Lung (tissue), 12 donors: Measurements from ENCODE around the gene PTPRN2. TPM values are rescaled to one million over a fixed set of nuclear protein-coding genes. Genes with fewer than 3 reads are reported as not detected.

Source experiments
- ATAC-seq: fragments of 200-7000 bp; cut with Tn5 transposase; one replicate; pipeline ENCODE4 v1.9.1; 2020; ENCODE audit warnings: moderate number of reproducible peaks; ENCODE audit not compliant: insufficient read depth, low FRiP score
- DNase-seq, 3 donors: peaks; one replicate each; pipeline ENCODE4 v3.0.0-alpha.2; 2013 to 2017
- H3K27ac ChIP-seq, 2 donors: one replicate each; pipeline ENCODE4 v1.5.1; 2013; ENCODE audit warnings: mild to moderate bottlenecking in 2 of 2, moderate library complexity in 2 of 2, control low read depth in 1 of 2, inconsistent platforms in 1 of 2, low read depth in 1 of 2, low read length in 1 of 2
- H3K27me3 ChIP-seq, 3 donors: one replicate each; pipeline ENCODE4 v1.5.1; 2013; ENCODE audit warnings: low read length in 2 of 3; ENCODE audit not compliant: control insufficient read depth in 3 of 3, insufficient read depth in 3 of 3
- H3K36me3 ChIP-seq, 4 donors: one replicate each; pipeline ENCODE4 v1.5.1; 2013; ENCODE audit warnings: low read length in 4 of 4, mild to moderate bottlenecking in 1 of 4, moderate library complexity in 1 of 4; ENCODE audit not compliant: control insufficient read depth in 4 of 4, insufficient read depth in 4 of 4
- H3K4me1 ChIP-seq, 5 donors: one replicate each; pipeline ENCODE4 v1.5.1; 2013; ENCODE audit warnings: low read length in 5 of 5, mild to moderate bottlenecking in 2 of 5, moderate library complexity in 1 of 5; ENCODE audit not compliant: control insufficient read depth in 5 of 5, insufficient read depth in 5 of 5
- H3K4me3 ChIP-seq: one replicate; pipeline ENCODE4 v1.5.1; 2013; ENCODE audit warnings: mild to moderate bottlenecking, control low read depth, moderate library complexity
- H3K9ac ChIP-seq, 2 donors: one replicate each; pipeline ENCODE4 v1.5.1; 2013; ENCODE audit warnings: low read length in 2 of 2, control low read depth in 1 of 2; ENCODE audit not compliant: insufficient read depth in 1 of 2
- H3K9me3 ChIP-seq, 4 donors: one replicate each; pipeline ENCODE4 v1.5.1; 2013; ENCODE audit warnings: low read length in 3 of 4, mild to moderate bottlenecking in 1 of 4, moderate library complexity in 1 of 4; ENCODE audit not compliant: control insufficient read depth in 4 of 4, insufficient read depth in 3 of 4
- WGBS, 2 donors: extraction: QIAGEN DNeasy Blood & Tissue Kit; methylation state at CpG; one replicate each; pipeline ENCODE4 v1.1.7; 2013; 5-methylcytosine and 5-hydroxymethylcytosine counted together
- polyA plus RNA-seq, 2 donors: library from polyadenylated mRNA; stranded (reverse); fragments of 200-250 nt; gene quantifications; one replicate each; pipeline ENCODE4 v1.2.1, GENCODE V29; 2013
- total RNA-seq, 2 donors: library from RNA; depleted of rRNA in 1 of 2; stranded (reverse); fragments of >200 nt in 1 of 2; gene quantifications; one replicate each; pipeline ENCODE4 v1.2.1, GENCODE V29; 2014 to 2021
- TF ChIP-seq, protein P1 (sequence below): IDR thresholded peaks from 2 replicates; pipeline ENCODE4 v1.5.1; 2012; ENCODE audit warnings: mild to moderate bottlenecking; ENCODE audit errors: control extremely low read depth, extremely low read depth
- donor health status: control.
- donor health status: control.
- donor health status: Bipolar disorder and iron deficiency.
- donor health status: healthy.
- donor health status: DM: yes; HTN: yes; CAD: no.

The PTPRN2 gene
- total and polyA plus RNA-seq, 4 donors = 2.1 to 7.4 (median 4.4) TPM

DNA sequence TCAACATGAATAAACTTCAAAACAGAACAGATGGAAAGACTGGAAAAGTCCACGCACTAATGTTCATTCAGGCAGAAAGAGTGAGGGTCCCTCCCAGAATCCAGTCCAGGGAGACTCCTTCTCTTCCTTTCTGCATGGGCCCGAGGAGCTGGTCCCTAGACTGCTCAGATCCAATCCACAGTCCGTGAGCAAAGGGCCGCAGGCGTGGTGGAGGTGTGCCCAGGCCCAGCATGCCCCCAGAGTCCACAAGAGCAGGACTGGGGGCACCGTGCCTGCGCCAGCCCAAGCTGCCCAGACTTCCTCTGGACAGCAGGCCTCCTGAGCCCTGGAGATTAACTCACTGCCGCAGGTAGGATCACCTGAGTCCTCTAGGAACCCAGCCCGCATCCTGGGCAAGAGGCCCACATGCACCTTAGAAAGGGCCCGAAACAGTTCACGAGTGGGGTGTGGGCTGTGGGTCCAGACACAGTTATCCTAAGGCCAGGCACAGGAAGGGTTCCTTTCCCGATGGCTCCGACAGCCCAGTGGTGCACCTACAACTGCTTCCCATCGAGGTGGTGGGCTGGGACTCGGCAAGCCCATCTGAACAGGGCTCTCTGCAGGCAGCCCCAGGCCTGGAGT is 719.8 kb downstream of the PTPRN2 start:
- Histone ChIP-seq H3K9me3 (peaks cover 0 to 2% (median 0%) of the 10 kb centered on the region in 4 donors), H3K27me3 (no peaks in the 10 kb centered on the region), H3K9ac (no peak overlapping the region), H3K4me1 (peaks cover 0 to under 1% (median 0%) of the 10 kb centered on the region in 5 donors), H3K4me3 (no peak overlapping the region), H3K36me3 (no peaks in the 10 kb centered on the region), H3K27ac (no peak overlapping the region)
- 95 to 96% methylated on average over 14 to 15 of the region's 15 CpGs for WGBS, 2 donors
- DNase-seq = no peak
- TF ChIP-seq, protein P1, sequence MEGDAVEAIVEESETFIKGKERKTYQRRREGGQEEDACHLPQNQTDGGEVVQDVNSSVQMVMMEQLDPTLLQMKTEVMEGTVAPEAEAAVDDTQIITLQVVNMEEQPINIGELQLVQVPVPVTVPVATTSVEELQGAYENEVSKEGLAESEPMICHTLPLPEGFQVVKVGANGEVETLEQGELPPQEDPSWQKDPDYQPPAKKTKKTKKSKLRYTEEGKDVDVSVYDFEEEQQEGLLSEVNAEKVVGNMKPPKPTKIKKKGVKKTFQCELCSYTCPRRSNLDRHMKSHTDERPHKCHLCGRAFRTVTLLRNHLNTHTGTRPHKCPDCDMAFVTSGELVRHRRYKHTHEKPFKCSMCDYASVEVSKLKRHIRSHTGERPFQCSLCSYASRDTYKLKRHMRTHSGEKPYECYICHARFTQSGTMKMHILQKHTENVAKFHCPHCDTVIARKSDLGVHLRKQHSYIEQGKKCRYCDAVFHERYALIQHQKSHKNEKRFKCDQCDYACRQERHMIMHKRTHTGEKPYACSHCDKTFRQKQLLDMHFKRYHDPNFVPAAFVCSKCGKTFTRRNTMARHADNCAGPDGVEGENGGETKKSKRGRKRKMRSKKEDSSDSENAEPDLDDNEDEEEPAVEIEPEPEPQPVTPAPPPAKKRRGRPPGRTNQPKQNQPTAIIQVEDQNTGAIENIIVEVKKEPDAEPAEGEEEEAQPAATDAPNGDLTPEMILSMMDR = no peak
- no peak for ATAC-seq

DNA sequence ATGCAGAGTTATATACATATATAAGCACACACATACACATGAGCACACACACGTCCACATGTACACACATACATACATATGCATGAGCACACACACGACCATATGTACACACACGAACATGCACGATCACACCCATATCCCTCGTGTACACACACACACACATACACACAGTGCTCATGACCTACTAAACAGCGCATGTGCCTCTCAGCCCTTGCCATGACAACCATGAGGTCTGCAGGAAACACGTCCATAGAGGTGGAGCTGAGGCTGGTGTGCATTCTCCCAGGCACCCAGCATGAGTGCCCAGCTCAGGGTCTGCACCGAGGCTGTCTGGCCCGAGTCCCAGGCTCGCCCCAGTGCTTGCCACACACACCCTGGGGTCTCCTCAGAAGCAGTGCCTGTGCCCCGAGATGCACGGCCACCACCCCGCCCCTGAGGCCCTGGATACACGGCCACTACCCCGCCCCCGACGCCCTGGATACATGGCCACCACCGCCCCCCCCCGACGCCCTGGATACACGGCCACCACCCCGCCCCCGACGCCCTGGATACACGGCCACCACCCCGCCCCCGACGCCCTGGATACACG is 721.2 kb downstream of the PTPRN2 start:
- DNase-seq = no peak
- H3K9ac ChIP-seq = no peak overlapping the region
- peaks cover 0 to 1% (median 0%) of the 10 kb centered on the region in 5 donors for H3K4me1 ChIP-seq
- peaks cover 0 to 2% (median 0%) of the 10 kb centered on the region in 4 donors for H3K9me3 ChIP-seq
- no peak for ATAC-seq
- no peak overlapping the region for H3K4me3 ChIP-seq
- H3K36me3 ChIP-seq = no peaks in the 10 kb centered on the region
- TF ChIP-seq, protein P1 = no peak
- no peak overlapping the region for H3K27ac ChIP-seq
- 92 to 93% methylated on average over 23 to 29 of the region's 29 CpGs for WGBS, 2 donors
- no peaks in the 10 kb centered on the region for H3K27me3 ChIP-seq

DNA sequence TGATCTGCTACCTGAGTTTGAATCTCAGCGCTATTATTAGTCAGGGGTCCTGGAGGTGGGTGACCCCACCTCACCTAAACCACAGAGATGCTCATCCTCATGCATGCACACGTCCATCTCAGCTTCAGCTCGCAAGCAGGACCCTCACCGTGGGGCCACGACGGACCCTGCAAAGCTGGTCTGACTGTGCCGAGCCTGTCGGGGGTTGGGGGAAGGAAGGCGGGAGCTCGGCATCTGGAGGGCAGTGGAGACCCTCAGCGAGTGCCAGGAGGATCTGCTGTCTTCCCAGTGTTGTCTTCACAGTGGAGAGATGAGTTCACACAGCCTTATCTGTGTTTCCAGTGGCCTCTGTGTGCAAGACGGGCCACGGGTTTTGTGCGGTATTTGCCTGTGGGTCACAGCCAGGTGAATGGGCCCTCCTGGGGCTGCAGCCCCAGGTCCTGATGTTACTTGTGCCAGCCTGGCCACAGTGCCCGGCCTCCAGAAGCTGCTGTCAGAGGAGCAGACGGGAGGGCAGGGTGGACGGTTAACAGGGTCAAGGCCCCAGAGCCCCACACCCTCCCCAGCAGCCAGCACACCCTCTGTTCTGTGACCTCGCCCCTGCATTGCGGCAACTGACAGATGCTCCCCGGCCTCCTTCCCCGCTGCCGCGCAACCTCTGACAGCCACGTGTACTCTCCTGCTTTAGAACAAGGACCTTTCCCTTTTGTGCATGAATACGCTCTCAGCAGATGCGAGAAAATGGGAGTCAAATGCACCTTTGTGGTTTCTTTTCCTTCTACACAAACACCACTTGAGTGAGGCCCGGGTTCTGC is 722.1 kb downstream of the PTPRN2 start:
- H3K9ac ChIP-seq = no peak overlapping the region
- peaks cover 0 to 1% (median 0%) of the 10 kb centered on the region in 5 donors for H3K4me1 ChIP-seq
- no peaks in the 10 kb centered on the region for H3K27me3 ChIP-seq
- WGBS, 2 donors = 82 to 86% methylated on average over 27 of the region's 27 CpGs
- H3K27ac ChIP-seq = no peak overlapping the region
- TF ChIP-seq, protein P1 = no peak
- H3K36me3 ChIP-seq = no peaks in the 10 kb centered on the region
- H3K4me3 ChIP-seq = no peak overlapping the region
- peaks cover 0 to under 1% (median 0%) of the 10 kb centered on the region in 4 donors for H3K9me3 ChIP-seq
- DNase-seq (no peak), ATAC-seq (no peak)
